GM10266 (cell line): Measurements from ENCODE around the gene L3MBTL3.

Experiments
- DNase-seq: peaks from one replicate; pipeline ENCODE4 v3.0.0; 2012; ENCODE audit errors: extremely low spot score
- CTCF ChIP-seq: IDR thresholded peaks from 2 replicates; pipeline ENCODE4 v1.5.1; 2012; ENCODE audit warnings: mild to moderate bottlenecking, low read depth; ENCODE audit not compliant: control insufficient read depth, insufficient read depth; ENCODE audit errors: missing control alignments

The L3MBTL3 gene

GRCh38 chr6:130057495-130057894 lies 39.1 kb downstream of the L3MBTL3 start:
- DNase-seq, result no peak
- no peak for TF ChIP-seq CTCF

- DNase-seq, result no peak
- no peak for TF ChIP-seq CTCF
These were observed 45.4 kb downstream of the L3MBTL3 start for GRCh38 chr6:130063806-130064205.

- TF ChIP-seq CTCF, result no peak
- DNase-seq, result no peak
These were observed 47.3 kb downstream of the L3MBTL3 start for GRCh38 chr6:130065609-130066156.

GRCh38 chr6:130069485-130069884 lies 51.1 kb downstream of the L3MBTL3 start:
- no peak for TF ChIP-seq CTCF
- no peak for DNase-seq

GRCh38 chr6:130070326-130070725 lies 51.9 kb downstream of the L3MBTL3 start:
- no peak for TF ChIP-seq CTCF
- no peak for DNase-seq

GRCh38 chr6:130070792-130071191 lies 52.4 kb downstream of the L3MBTL3 start:
- no peak for TF ChIP-seq CTCF
- no peak for DNase-seq

- TF ChIP-seq CTCF, result no peak
- no peak for DNase-seq
These were observed 57.6 kb downstream of the L3MBTL3 start for GRCh38 chr6:130075879-130076460.
